ENCODE results near the gene ACTR3.

DNA sequence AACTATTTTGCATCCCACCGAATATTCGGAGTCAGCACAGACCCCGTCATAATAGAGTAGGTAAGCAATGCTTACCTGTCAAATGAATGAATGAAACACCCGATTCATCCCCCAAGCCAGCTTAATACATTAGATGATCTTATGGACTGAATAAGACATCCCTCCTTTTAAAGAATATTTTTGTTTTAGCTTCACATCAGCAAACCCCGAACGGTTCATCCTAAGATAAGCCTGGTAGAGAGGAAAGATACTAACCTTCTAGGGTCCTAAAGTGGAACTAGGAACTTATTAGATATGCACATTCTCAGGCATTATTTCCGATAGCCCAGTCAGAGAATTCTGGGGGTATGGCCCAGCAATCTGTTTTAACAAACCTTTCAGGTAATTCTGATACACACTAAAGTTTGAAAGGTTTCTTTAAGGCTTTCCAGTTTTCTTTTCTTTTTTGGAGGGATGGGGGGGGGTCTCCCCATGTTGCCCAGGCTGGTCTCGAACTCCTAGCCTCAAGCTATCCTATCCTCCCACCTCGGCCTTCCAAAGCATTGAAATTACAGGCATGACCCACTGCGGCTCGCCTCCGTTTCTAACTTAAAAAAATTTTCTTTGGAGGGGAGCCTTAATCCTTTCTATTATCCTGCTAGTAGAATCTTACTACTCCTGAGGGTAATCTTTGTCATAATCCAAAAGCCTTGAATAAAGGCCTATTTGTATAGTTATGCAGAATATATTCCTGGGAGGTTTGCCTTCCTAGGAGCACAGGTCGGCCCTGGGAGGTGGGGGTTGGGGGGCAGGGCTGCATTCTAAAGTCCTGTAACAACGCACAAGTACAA, 1.0 kb upstream of the ACTR3 start:
- TF ChIP-seq, protein P1, sequence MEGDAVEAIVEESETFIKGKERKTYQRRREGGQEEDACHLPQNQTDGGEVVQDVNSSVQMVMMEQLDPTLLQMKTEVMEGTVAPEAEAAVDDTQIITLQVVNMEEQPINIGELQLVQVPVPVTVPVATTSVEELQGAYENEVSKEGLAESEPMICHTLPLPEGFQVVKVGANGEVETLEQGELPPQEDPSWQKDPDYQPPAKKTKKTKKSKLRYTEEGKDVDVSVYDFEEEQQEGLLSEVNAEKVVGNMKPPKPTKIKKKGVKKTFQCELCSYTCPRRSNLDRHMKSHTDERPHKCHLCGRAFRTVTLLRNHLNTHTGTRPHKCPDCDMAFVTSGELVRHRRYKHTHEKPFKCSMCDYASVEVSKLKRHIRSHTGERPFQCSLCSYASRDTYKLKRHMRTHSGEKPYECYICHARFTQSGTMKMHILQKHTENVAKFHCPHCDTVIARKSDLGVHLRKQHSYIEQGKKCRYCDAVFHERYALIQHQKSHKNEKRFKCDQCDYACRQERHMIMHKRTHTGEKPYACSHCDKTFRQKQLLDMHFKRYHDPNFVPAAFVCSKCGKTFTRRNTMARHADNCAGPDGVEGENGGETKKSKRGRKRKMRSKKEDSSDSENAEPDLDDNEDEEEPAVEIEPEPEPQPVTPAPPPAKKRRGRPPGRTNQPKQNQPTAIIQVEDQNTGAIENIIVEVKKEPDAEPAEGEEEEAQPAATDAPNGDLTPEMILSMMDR (IDR thresholded peaks at IDR 0.05): no peak
- TF ChIP-seq POLR2A (IDR thresholded peaks at IDR 0.05) (no peak), POLR2AphosphoS5 (IDR thresholded peaks at IDR 0.05) (no peak)
